ENCODE measurements around the gene LARP4B. TPM values are rescaled to one million over a fixed set of nuclear protein-coding genes. Genes with fewer than 3 reads are reported as not detected.

Gene LARP4B
- total and polyA plus RNA-seq, 3 donors from 2014 or later, result 54.2 to 98.6 (median 95.3) TPM

- intact Hi-C loops (cut with DNase I; ENCODE audit: low total_unique reads), result no loop called here
These were observed 63.7 kb downstream of the LARP4B start for GRCh38 chr10:867807-868206.

GRCh38 chr10:866577-866941 lies 64.9 kb downstream of the LARP4B start:
- no peak for DNase-seq
- Histone ChIP-seq H3K9me3 (no peaks in the 10 kb centered on the region), H3K4me3 (no peak overlapping the region), H3K27ac (no peak overlapping the region), H3K27me3 (no peaks in the 10 kb centered on the region), H3K4me1 (no peaks in the 10 kb centered on the region), H3K36me3 (ENCODE audit: low read depth, missing control alignments) (no peaks in the 10 kb centered on the region)
- intact Hi-C loops (cut with DNase I; ENCODE audit: low total_unique reads), result no loop called here
- TF ChIP-seq CTCF (IDR thresholded peaks at IDR 0.05), result no peak
- TF ChIP-seq POLR2A (IDR thresholded peaks at IDR 0.05), result no peak
- 92% methylated on average over 4 of the region's 4 CpGs for whole genome bisulfite sequencing, 2 donors

More at GRCh38 chr10:867807-868206, 63.7 kb downstream of the LARP4B start:
- H3K4me3 ChIP-seq, result no peak overlapping the region
- no peaks in the 10 kb centered on the region for H3K4me1 ChIP-seq
- DNase-seq, result no peak
- TF ChIP-seq POLR2A (IDR thresholded peaks at IDR 0.05) (no peak), CTCF (IDR thresholded peaks at IDR 0.05) (no peak)
- H3K9me3 ChIP-seq, result no peaks in the 10 kb centered on the region
- no peak overlapping the region for H3K27ac ChIP-seq
- H3K27me3 ChIP-seq, result no peaks in the 10 kb centered on the region
- no peaks in the 10 kb centered on the region for H3K36me3 ChIP-seq (ENCODE audit: low read depth, missing control alignments)
- 90 to 91% methylated on average over 6 of the region's 6 CpGs for WGBS, 2 donors

GRCh38 chr10:865924-866576 lies 65.5 kb downstream of the LARP4B start:
- no peaks in the 10 kb centered on the region for H3K9me3 ChIP-seq
- intact Hi-C loops (cut with DNase I; ENCODE audit: low total_unique reads), result no loop called here
- no peak for TF ChIP-seq POLR2A (IDR thresholded peaks at IDR 0.05)
- no peak for TF ChIP-seq CTCF (IDR thresholded peaks at IDR 0.05)
- no peaks in the 10 kb centered on the region for H3K36me3 ChIP-seq (ENCODE audit: low read depth, missing control alignments)
- WGBS, 2 donors, result 97% methylated on average over 8 of the region's 8 CpGs
- DNase-seq, result no peak
- no peaks in the 10 kb centered on the region for H3K4me1 ChIP-seq
- no peaks in the 10 kb centered on the region for H3K27me3 ChIP-seq
- H3K4me3 ChIP-seq, result no peak overlapping the region
- no peak overlapping the region for H3K27ac ChIP-seq

- TF ChIP-seq CTCF (IDR thresholded peaks at IDR 0.05) (no peak), POLR2A (IDR thresholded peaks at IDR 0.05) (no peak)
- Histone ChIP-seq H3K27ac (no peak overlapping the region), H3K27me3 (no peaks in the 10 kb centered on the region), H3K4me1 (no peaks in the 10 kb centered on the region), H3K36me3 (ENCODE audit: low read depth, missing control alignments) (no peaks in the 10 kb centered on the region), H3K9me3 (no peaks in the 10 kb centered on the region), H3K4me3 (no peak overlapping the region)
- no peak for DNase-seq
- 91 to 93% methylated on average over 8 of the region's 8 CpGs for WGBS, 2 donors
- intact Hi-C loops (cut with DNase I; ENCODE audit: low total_unique reads), result no loop called here
These were observed 66.2 kb downstream of the LARP4B start for GRCh38 chr10:865257-865656.

GRCh38 chr10:860519-860918 lies 71.0 kb downstream of the LARP4B start:
- WGBS, 2 donors, result 92 to 93% methylated on average over 4 of the region's 4 CpGs
- Histone ChIP-seq H3K4me1 (peaks cover 19% of the 10 kb centered on the region), H3K27ac (no peak overlapping the region), H3K9me3 (no peaks in the 10 kb centered on the region), H3K36me3 (ENCODE audit: low read depth, missing control alignments) (no peaks in the 10 kb centered on the region), H3K27me3 (no peaks in the 10 kb centered on the region), H3K4me3 (no peak overlapping the region)
- no peak for DNase-seq
- intact Hi-C loops (cut with DNase I; ENCODE audit: low total_unique reads), result no loop called here
- TF ChIP-seq POLR2A (IDR thresholded peaks at IDR 0.05), result no peak
- no peak for TF ChIP-seq CTCF (IDR thresholded peaks at IDR 0.05)

All from testis (tissue), 3 donors.